Astrocyte of the hippocampus (primary cell): ENCODE data around the gene MUSK.

ENCODE experiments used
- DNase-seq: peaks from one replicate; pipeline ENCODE4 v3.0.0; 2011; ENCODE audit warnings: low read depth, low spot score

The MUSK gene

GRCh38 chr9:110850401-110851135, 182.0 kb downstream of the MUSK start:
- no peak for DNase-seq
